ENCODE data around the gene RAET1G. TPM values are rescaled to one million over a fixed set of nuclear protein-coding genes. Genes with fewer than 3 reads are reported as not detected.
"Not testable (repeated sequence)": the region's sequence is repeated elsewhere in the genome, so short reads cannot be mapped to it uniquely, and the experiment has no call there.

Gene RAET1G
- total RNA-seq, 2 donors from 2014 or later: 4.4 TPM; not detected in 1

DNA sequence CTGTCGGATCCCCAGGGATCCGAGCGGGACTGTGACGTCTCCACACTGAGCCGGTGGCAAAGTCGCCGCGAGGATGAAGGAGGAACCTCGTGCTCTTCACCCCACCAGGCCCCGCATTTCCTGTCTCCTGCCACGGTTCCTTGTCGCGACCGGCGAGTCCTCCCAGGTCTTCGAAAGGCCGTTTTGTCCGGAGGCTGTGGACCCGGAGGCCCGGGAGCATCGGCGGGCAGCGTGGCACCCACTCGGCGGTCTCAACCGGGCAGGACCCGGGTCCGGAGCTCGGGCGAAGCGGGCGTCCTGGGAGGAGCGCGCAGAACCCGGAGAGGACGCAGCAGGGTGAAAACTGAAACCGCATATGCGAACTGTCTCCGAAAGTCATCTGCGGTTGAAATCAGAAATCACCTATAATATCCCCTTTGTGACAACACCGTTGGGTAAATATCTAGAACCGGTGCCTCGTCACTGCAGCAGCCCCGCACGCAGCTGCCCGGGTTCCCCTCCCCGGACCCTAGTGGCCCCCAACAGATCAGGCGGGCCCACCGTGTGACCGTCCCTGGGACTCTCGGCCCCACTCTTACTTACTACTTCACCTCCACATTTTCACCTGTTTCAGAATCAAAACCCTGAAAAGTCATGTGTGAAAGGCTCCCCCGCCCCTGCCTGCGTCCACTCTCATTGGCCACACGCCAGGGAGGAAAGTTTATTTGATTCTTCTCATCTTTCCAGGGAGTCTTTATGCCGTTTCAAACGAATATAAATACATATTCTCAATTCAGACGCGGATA is 15.8 kb upstream of the RAET1G start:
- no peaks in the 10 kb centered on the region for H3K9me3 ChIP-seq
- H3K4me3 ChIP-seq: peak overlapping the region; percentile 16 to 34
- no peaks in the 10 kb centered on the region for H3K36me3 ChIP-seq
- WGBS: under 1% methylated on average over 58 of the region's 58 CpGs
- no peak overlapping the region for H3K27ac ChIP-seq
- intact Hi-C loops (cut with DNase I): no loop called here
- TF ChIP-seq POLR2AphosphoS5 (IDR thresholded peaks at IDR 0.05) (no peak), POLR2A (IDR thresholded peaks at IDR 0.05) (no peak)
- TF ChIP-seq, protein P1, sequence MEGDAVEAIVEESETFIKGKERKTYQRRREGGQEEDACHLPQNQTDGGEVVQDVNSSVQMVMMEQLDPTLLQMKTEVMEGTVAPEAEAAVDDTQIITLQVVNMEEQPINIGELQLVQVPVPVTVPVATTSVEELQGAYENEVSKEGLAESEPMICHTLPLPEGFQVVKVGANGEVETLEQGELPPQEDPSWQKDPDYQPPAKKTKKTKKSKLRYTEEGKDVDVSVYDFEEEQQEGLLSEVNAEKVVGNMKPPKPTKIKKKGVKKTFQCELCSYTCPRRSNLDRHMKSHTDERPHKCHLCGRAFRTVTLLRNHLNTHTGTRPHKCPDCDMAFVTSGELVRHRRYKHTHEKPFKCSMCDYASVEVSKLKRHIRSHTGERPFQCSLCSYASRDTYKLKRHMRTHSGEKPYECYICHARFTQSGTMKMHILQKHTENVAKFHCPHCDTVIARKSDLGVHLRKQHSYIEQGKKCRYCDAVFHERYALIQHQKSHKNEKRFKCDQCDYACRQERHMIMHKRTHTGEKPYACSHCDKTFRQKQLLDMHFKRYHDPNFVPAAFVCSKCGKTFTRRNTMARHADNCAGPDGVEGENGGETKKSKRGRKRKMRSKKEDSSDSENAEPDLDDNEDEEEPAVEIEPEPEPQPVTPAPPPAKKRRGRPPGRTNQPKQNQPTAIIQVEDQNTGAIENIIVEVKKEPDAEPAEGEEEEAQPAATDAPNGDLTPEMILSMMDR (IDR thresholded peaks at IDR 0.05): no peak
- H3K4me1 ChIP-seq (replicated peaks): peaks cover 5% of the 10 kb centered on the region
- no peak for DNase-seq (ENCODE audit: low spot score)
- H3K27me3 ChIP-seq (replicated peaks; ENCODE audit: insufficient read depth): peaks cover 35% of the 10 kb centered on the region

DNA sequence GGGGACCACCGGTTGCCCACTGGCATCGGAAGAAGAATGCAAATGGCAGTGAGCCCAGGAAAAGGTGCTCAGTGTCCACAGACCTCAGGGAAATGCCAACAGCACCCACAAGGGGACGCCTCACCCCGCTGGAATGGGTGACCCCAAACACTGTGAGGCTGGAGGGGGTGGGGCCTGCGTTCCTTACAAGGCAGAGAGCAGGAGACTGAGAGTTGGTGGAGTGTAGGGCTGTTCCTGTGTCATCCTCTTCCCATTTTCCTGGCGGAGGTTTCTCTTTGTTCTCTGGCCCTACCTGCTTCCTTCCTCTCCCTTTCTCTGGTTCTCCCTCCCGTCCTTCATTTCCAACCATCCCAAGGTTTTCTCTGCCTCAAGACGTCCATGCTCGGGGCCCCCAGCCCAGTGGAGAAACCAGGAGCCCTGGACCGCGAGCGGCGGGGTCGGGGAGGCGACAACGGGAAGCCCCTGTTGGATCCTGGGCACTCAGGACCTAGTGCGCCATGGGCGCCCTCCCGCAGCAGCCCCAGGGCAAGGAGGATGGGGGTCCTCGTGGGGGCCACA is 15.2 kb upstream of the RAET1G start:
- H3K9me3 ChIP-seq; H3K4me1 ChIP-seq (replicated peaks); DNase-seq (ENCODE audit: low spot score); intact Hi-C loops (cut with DNase I); H3K27ac ChIP-seq; H3K36me3 ChIP-seq: not testable (repeated sequence)
- Histone ChIP-seq H3K4me3 (peak overlapping the region; percentile 16 to 34), H3K27me3 (replicated peaks; ENCODE audit: insufficient read depth) (peaks cover 35% of the 10 kb centered on the region)
- WGBS: 3% methylated on average over 10 of the region's 20 CpGs

DNA sequence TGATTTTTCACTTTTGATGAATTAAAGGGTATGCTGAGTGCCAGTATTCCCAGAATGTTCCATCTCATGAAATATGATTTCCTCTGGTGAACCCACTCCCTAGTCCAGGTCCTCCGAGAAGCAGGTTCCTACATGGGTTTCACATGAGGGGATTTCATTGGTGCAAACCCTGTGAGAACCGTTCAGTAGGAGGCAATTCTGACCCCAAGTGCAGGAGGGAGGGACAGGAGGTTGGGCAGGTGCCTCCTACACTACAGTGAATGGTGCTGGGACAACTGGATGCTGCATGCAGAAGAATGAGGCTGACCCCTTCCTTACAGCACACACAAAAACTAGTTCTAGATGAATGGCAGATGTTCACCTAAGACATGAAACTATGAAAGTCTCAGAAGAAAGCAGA is 13.8 kb upstream of the RAET1G start:
- 33% methylated on average over 2 of the region's 2 CpGs for WGBS
- Histone ChIP-seq H3K4me3 (no peak overlapping the region), H3K4me1 (replicated peaks) (peaks cover 5% of the 10 kb centered on the region), H3K9me3 (no peaks in the 10 kb centered on the region), H3K36me3 (no peaks in the 10 kb centered on the region), H3K27me3 (replicated peaks; ENCODE audit: insufficient read depth) (peaks cover 32% of the 10 kb centered on the region), H3K27ac (no peak overlapping the region)
- TF ChIP-seq, protein P1 (IDR thresholded peaks at IDR 0.05): no peak
- TF ChIP-seq POLR2A (IDR thresholded peaks at IDR 0.05): no peak
- TF ChIP-seq POLR2AphosphoS5 (IDR thresholded peaks at IDR 0.05): no peak
- no peak for DNase-seq (ENCODE audit: low spot score)
- intact Hi-C loops (cut with DNase I): no loop called here

DNA sequence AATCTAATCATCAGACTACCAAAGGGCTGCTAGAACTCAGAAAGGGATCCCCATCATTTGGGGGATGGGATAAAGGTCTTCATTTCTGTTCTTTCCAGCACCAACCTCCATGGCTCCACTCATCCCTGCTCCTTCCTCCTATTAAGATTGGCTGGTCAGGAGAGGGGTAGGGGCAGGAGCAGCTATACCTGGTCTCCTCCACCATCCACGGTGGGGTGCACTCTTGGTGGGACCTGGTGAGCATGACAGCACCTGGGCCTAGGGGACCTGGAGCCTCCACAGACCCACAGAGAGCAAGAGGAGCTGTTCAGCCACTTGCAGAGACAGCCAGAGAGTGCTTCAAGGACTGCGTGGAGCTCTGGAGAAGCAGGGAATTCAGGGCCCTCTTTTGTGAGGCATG is 12.7 kb upstream of the RAET1G start:
- 50% methylated on average over 2 of the region's 2 CpGs for WGBS
- no peak overlapping the region for H3K4me3 ChIP-seq
- H3K4me1 ChIP-seq (replicated peaks): peaks cover 5% of the 10 kb centered on the region
- TF ChIP-seq POLR2AphosphoS5 (IDR thresholded peaks at IDR 0.05) (no peak), POLR2A (IDR thresholded peaks at IDR 0.05) (no peak)
- TF ChIP-seq, protein P1 (IDR thresholded peaks at IDR 0.05): no peak
- H3K36me3 ChIP-seq: no peaks in the 10 kb centered on the region
- intact Hi-C loops (cut with DNase I): loop anchor here (2.0 kb wide), 1 partner anchor 81 kb away; no protein-coding TSS in a partner anchor
- peaks cover 31% of the 10 kb centered on the region for H3K27me3 ChIP-seq (replicated peaks; ENCODE audit: insufficient read depth)
- no peak overlapping the region for H3K27ac ChIP-seq
- H3K9me3 ChIP-seq: no peaks in the 10 kb centered on the region
- no peak for DNase-seq (ENCODE audit: low spot score)

DNA sequence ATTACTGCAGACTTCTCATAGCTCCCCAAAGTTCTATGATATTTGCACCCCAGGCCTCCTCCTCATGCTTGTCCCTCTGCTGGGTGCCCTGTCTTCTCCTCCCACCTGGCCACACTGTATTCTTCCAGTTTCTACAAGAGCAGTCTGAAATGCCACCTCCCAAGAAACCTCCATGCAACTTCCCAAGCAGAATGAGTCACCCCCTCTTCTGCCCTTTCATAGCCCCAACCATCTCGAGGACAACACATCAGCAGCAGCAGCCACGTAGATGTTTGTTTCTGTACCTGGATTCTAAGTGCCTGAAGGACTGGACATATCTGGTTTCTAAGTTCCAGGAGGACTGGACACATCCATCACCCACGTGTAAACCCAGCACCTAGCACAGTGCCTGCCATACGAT is 12.3 kb upstream of the RAET1G start:
- H3K9me3 ChIP-seq: no peaks in the 10 kb centered on the region
- no peaks in the 10 kb centered on the region for H3K36me3 ChIP-seq
- WGBS: 54% methylated on average over 4 of the region's 4 CpGs
- intact Hi-C loops (cut with DNase I): loop anchor here (2.0 kb wide), 1 partner anchor 82 kb away; no protein-coding TSS in a partner anchor
- peaks cover 27% of the 10 kb centered on the region for H3K27me3 ChIP-seq (replicated peaks; ENCODE audit: insufficient read depth)
- TF ChIP-seq POLR2A (IDR thresholded peaks at IDR 0.05) (no peak), POLR2AphosphoS5 (IDR thresholded peaks at IDR 0.05) (no peak)
- TF ChIP-seq, protein P1 (IDR thresholded peaks at IDR 0.05): no peak
- H3K4me1 ChIP-seq (replicated peaks): peaks cover 5% of the 10 kb centered on the region
- DNase-seq (ENCODE audit: low spot score): no peak
- H3K27ac ChIP-seq: no peak overlapping the region
- no peak overlapping the region for H3K4me3 ChIP-seq
